K562 (cell line): Measurements from ENCODE around the gene OR1J1. TPM values are rescaled to one million over a fixed set of nuclear protein-coding genes. Genes with fewer than 3 reads are reported as not detected.
A peak's percentile ranks its signal among the peaks of the same experiment; 100 is the strongest.

Experiments
- BCL6 ChIP-seq: fragments of 250-450 bp; sonication (Bioruptor Pico); IDR thresholded peaks from 2 replicates; pipeline ENCODE4 v1.4.0; 2020
- CGGBP1 ChIP-seq: fragments of 250-450 bp; sonication (Bioruptor Pico); IDR thresholded peaks from 2 replicates; pipeline ENCODE4 v1.9.0; 2021; ENCODE audit warnings: mild to moderate bottlenecking
- CREB1 ChIP-seq, 2 experiments: sonication (generic) in 1 of 2; formaldehyde crosslinking in 1 of 2; IDR thresholded peaks; 2 replicates each; pipeline versions ENCODE4 v1.6.1 to v1.8.0; 2012 to 2022; ENCODE audit warnings: inconsistent platforms in 1 of 2, mild to moderate bottlenecking in 1 of 2, missing genetic modification reagents in 1 of 2, moderate library complexity in 1 of 2
- EP300 ChIP-seq: IDR thresholded peaks from 2 replicates; pipeline ENCODE4 v1.6.1; 2012; ENCODE audit warnings: low read length, improper control_type of control experiment
- EWSR1 ChIP-seq: fragments of 450-650 bp; IDR thresholded peaks from 2 replicates; pipeline ENCODE4 v1.6.1; 2018; ENCODE audit warnings: borderline replicate concordance, mild to moderate bottlenecking, low read depth, moderate library complexity; ENCODE audit not compliant: partially characterized antibody
- HES1 ChIP-seq: fragments of 450-650 bp; IDR thresholded peaks from 2 replicates; pipeline ENCODE4 v1.6.1; 2016; ENCODE audit warnings: low read depth, mild to moderate bottlenecking, moderate library complexity
- MAFG ChIP-seq: fragments of 450-650 bp; conservative IDR thresholded peaks from 2 replicates; pipeline ENCODE4 v1.6.1; 2016; ENCODE audit warnings: missing genetic modification characterization, missing compliant biosample characterization
- NEUROD1 ChIP-seq: fragments of 150-350 bp; IDR thresholded peaks from 2 replicates; pipeline ENCODE4 v1.6.1; 2014; ENCODE audit warnings: borderline replicate concordance, low read length, low read depth; ENCODE audit not compliant: partially characterized antibody
- PHB ChIP-seq: fragments of 250-450 bp; sonication (Bioruptor Pico); IDR thresholded peaks from 2 replicates; pipeline ENCODE4 v1.5.0; 2021
- POLR2AphosphoS2 ChIP-seq: IDR thresholded peaks from 2 replicates; pipeline ENCODE4 v1.6.1; 2012; ENCODE audit warnings: low read length, improper control_type of control experiment
- SIX5 ChIP-seq, 2 experiments: IDR thresholded peaks; 2 replicates each; pipeline ENCODE4 v1.6.1; 2011; ENCODE audit warnings: low read length in 2 of 2, borderline replicate concordance in 1 of 2, low read depth in 1 of 2, mild to moderate bottlenecking in 1 of 2, moderate library complexity in 1 of 2; ENCODE audit not compliant: insufficient read depth in 1 of 2
- SMARCE1 ChIP-seq: fragments of 450-650 bp; IDR thresholded peaks from 2 replicates; pipeline ENCODE4 v1.7.1; 2016; ENCODE audit warnings: mild to moderate bottlenecking
- SREBF2 ChIP-seq: sonication (generic); formaldehyde crosslinking; IDR thresholded peaks from 2 replicates; pipeline ENCODE4 v1.4.0; 2020; ENCODE audit warnings: mild to moderate bottlenecking, missing genetic modification reagents
- THRAP3 ChIP-seq: fragments of 450-650 bp; IDR thresholded peaks from 2 replicates; pipeline ENCODE4 v1.6.1; 2016; ENCODE audit warnings: mild to moderate bottlenecking, inconsistent platforms, borderline replicate concordance
- ZFPM2 ChIP-seq: fragments of 250-450 bp; sonication (Bioruptor Pico); IDR thresholded peaks from 2 replicates; pipeline ENCODE4 v1.5.1; 2022; ENCODE audit warnings: mild to moderate bottlenecking
- ZNF316 ChIP-seq: fragments of 450-650 bp; IDR thresholded peaks from 2 replicates; pipeline ENCODE4 v1.6.1; 2016
- ZNF551 ChIP-seq: fragments of 250-450 bp; sonication (Bioruptor Pico); IDR thresholded peaks from 2 replicates; pipeline ENCODE4 v1.5.0; 2021; ENCODE audit warnings: mild to moderate bottlenecking, moderate library complexity
- ZNF79 ChIP-seq: fragments of 250-450 bp; sonication (Bioruptor Pico); IDR thresholded peaks from 2 replicates; pipeline ENCODE4 v1.4.0; 2020; ENCODE audit warnings: low read depth, mild to moderate bottlenecking, moderate library complexity
- polyA plus RNA-seq, 8 experiments: library from polyadenylated mRNA; depleted of rRNA in 4 of 8; stranded (reverse) in 5 of 8; unstranded in 3 of 8; fragments of >200 nt; fragmentation: Nextera tagmentation in 2 of 8; fragmentation: Illumina TruSeq in 1 of 8; extraction: Ambion mirVana in 2 of 8; extraction: Trizol in 1 of 8; gene quantifications; 2 replicates each; pipeline versions ENCODE4 v1.2.1 to v1.2.3, GENCODE V29; 2011 to 2014; ENCODE audit warnings: inconsistent platforms in 1 of 8, missing spikeins in 1 of 8
- total RNA-seq, 7 experiments: library from RNA; depleted of rRNA in 6 of 7; stranded (reverse); fragments of >200 nt in 6 of 7; fragmentation: Illumina TruSeq in 2 of 7; extraction: Trizol in 2 of 7; gene quantifications; 2 replicates each; pipeline versions ENCODE4 v1.2.1 to v1.2.3, GENCODE V29; 2011 to 2021; ENCODE audit warnings: low replicate concordance in 1 of 7
- TF ChIP-seq, protein P1 (sequence below), 2 experiments: fragments of 200-800 bp in 1 of 2; sonication (Bioruptor generic) in 1 of 2; sonication (generic) in 1 of 2; formaldehyde crosslinking in 1 of 2; IDR thresholded peaks in 1 of 2; conservative IDR thresholded peaks in 1 of 2; 2 replicates each; pipeline versions ENCODE4 v1.5.0 to v1.6.1; 2016 to 2020; ENCODE audit warnings: missing compliant biosample characterization in 1 of 2, missing genetic modification characterization in 1 of 2, missing genetic modification reagents in 1 of 2
- TF ChIP-seq, protein P2 (sequence below), 2 experiments: IDR thresholded peaks in 1 of 2; conservative IDR thresholded peaks in 1 of 2; 2 replicates each; pipeline ENCODE4 v1.6.1; 2016; ENCODE audit warnings: low read depth in 2 of 2, mild to moderate bottlenecking in 1 of 2, missing compliant biosample characterization in 1 of 2, missing genetic modification characterization in 1 of 2, moderate library complexity in 1 of 2
- TF ChIP-seq, protein P3 (sequence below): fragments of 250-450 bp; sonication (Bioruptor Pico); IDR thresholded peaks from 2 replicates; pipeline ENCODE4 v1.8.0; 2021; ENCODE audit warnings: mild to moderate bottlenecking, moderate library complexity

Gene OR1J1
- total and polyA plus RNA-seq, 9 of the 15 experiments (the other 6 are each of a cell fraction or from before 2014, with no cell fraction given), result not detected

GRCh38 chr9:122446819-122447484, 30.8 kb downstream of the OR1J1 start (continued):
- TF ChIP-seq, protein P1, sequence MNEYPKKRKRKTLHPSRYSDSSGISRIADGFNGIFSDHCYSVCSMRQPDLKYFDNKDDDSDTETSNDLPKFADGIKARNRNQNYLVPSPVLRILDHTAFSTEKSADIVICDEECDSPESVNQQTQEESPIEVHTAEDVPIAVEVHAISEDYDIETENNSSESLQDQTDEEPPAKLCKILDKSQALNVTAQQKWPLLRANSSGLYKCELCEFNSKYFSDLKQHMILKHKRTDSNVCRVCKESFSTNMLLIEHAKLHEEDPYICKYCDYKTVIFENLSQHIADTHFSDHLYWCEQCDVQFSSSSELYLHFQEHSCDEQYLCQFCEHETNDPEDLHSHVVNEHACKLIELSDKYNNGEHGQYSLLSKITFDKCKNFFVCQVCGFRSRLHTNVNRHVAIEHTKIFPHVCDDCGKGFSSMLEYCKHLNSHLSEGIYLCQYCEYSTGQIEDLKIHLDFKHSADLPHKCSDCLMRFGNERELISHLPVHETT (CRISPR knock-in tag; conservative IDR thresholded peaks at IDR 0.05 in 1 of 2, IDR thresholded peaks at IDR 0.05 in 1 of 2), result peak in 1 of 2 experiments; percentile 46; a peak in 1 of 4 replicates
- TF ChIP-seq, protein P2, sequence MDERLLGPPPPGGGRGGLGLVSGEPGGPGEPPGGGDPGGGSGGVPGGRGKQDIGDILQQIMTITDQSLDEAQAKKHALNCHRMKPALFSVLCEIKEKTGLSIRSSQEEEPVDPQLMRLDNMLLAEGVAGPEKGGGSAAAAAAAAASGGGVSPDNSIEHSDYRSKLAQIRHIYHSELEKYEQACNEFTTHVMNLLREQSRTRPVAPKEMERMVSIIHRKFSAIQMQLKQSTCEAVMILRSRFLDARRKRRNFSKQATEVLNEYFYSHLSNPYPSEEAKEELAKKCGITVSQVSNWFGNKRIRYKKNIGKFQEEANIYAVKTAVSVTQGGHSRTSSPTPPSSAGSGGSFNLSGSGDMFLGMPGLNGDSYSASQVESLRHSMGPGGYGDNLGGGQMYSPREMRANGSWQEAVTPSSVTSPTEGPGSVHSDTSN (CRISPR knock-in tag; IDR thresholded peaks at IDR 0.05; ENCODE audit: low read depth), result no peak
- TF ChIP-seq, protein P2 (tag; conservative IDR thresholded peaks at IDR 0.05; ENCODE audit: low read depth), result peak; percentile 5; the same call in 1 of the 2 replicates
- TF ChIP-seq POLR2AphosphoS2 (no peak), PHB (no peak), EWSR1 (no peak), HES1 (peak; percentile 85), MAFG (no peak), SMARCE1 (peak; percentile 98), ZNF79 (CRISPR knock-in tag) (no peak), EP300 (peak; percentile 93), ZFPM2 (no peak), CREB1 (IDR thresholded peaks at IDR 0.05) (no peak; the same call in 1 of the 2 replicates), CREB1 (CRISPR knock-in tag; IDR thresholded peaks at IDR 0.05) (no peak), SREBF2 (CRISPR knock-in tag) (no peak), ZNF316 (no peak), BCL6 (CRISPR knock-in tag) (peak; percentile 90; the same call in 1 of the 2 replicates), THRAP3 (no peak), ZNF551 (CRISPR knock-in tag) (no peak), SIX5 (IDR thresholded peaks at IDR 0.05; ENCODE audit: borderline replicate concordance in 1 of 2, insufficient read depth in 1 of 2, low read depth in 1 of 2, low read length in 2 of 2) (no peak), CGGBP1 (no peak), NEUROD1 (peak; percentile 58)
- TF ChIP-seq, protein P3, sequence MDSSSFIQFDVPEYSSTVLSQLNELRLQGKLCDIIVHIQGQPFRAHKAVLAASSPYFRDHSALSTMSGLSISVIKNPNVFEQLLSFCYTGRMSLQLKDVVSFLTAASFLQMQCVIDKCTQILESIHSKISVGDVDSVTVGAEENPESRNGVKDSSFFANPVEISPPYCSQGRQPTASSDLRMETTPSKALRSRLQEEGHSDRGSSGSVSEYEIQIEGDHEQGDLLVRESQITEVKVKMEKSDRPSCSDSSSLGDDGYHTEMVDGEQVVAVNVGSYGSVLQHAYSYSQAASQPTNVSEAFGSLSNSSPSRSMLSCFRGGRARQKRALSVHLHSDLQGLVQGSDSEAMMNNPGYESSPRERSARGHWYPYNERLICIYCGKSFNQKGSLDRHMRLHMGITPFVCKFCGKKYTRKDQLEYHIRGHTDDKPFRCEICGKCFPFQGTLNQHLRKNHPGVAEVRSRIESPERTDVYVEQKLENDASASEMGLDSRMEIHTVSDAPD (CRISPR knock-in tag), result no peak
